ENCODE results near the gene CCR5. TPM values are rescaled to one million over a fixed set of nuclear protein-coding genes. Genes with fewer than 3 reads are reported as not detected.

CCR5 gene
- total RNA-seq, 1 experiment from 2014 or later: not detected

DNA sequence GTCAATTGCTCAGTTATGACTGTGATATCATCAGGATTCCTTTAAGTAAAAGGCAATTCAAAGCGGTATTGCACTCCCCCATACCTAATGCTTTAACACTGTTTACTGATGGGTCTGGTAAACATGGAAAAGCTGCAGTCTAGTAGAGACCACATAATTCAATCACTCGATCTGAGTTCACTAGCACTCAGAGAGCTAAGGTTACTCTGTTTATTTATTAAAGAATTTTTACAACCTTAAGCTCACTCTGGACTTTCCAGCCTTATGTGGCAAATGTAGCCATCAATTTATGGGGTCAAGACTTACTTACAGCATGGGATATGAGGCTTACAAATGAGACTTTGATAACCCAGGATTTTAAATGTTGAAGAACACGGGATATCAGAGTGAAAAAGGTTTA is 35.2 kb upstream of the CCR5 start:
- Histone ChIP-seq H3F3A (ENCODE audit: low read length, unreplicated experiment) (no peaks in the 10 kb centered on the region), H3K36me3 (ENCODE audit: low read depth, low read length) (peaks cover 4% of the 10 kb centered on the region; the same call in 1 of the 2 replicates), H3K9me2 (replicated peaks; ENCODE audit: low read length) (no peaks in the 10 kb centered on the region), H3K4me1 (ENCODE audit: insufficient read depth, low read length) (peaks cover 15% of the 10 kb centered on the region), H3K9ac (ENCODE audit: low read length) (no peak overlapping the region), H3K9me3 (ENCODE audit: low read length) (peaks cover 15% of the 10 kb centered on the region; the same call in 1 of the 2 replicates), H3K79me2 (ENCODE audit: low read length) (no peaks in the 10 kb centered on the region), H3K27me3 (ENCODE audit: low read length) (no peaks in the 10 kb centered on the region), H3K4me3 (ENCODE audit: low read length) (no peak overlapping the region), H2AFZ (ENCODE audit: low read length) (no peak overlapping the region), H3K27ac (ENCODE audit: low read length) (peak overlapping the region; percentile 33; the same call in 1 of the 2 replicates), H4K20me1 (ENCODE audit: low read length) (no peaks in the 10 kb centered on the region), H3K4me2 (ENCODE audit: low read length) (peak overlapping the region; percentile 27)
- DNase-seq (peak; percentile 33), ATAC-seq (peak; percentile 61)
- BruUV-seq (replicated peaks): no TSS peak
- CTCF ChIA-PET: interaction anchor here (0.6 kb wide), 1 partner anchor 166 kb away, joined by 3 read pairs; no protein-coding TSS in a partner anchor
- TF ChIP-seq, protein P1, sequence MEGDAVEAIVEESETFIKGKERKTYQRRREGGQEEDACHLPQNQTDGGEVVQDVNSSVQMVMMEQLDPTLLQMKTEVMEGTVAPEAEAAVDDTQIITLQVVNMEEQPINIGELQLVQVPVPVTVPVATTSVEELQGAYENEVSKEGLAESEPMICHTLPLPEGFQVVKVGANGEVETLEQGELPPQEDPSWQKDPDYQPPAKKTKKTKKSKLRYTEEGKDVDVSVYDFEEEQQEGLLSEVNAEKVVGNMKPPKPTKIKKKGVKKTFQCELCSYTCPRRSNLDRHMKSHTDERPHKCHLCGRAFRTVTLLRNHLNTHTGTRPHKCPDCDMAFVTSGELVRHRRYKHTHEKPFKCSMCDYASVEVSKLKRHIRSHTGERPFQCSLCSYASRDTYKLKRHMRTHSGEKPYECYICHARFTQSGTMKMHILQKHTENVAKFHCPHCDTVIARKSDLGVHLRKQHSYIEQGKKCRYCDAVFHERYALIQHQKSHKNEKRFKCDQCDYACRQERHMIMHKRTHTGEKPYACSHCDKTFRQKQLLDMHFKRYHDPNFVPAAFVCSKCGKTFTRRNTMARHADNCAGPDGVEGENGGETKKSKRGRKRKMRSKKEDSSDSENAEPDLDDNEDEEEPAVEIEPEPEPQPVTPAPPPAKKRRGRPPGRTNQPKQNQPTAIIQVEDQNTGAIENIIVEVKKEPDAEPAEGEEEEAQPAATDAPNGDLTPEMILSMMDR (conservative IDR thresholded peaks at IDR 0.05; ENCODE audit: low read depth, low read length): no peak
- TF ChIP-seq EZH2phosphoT487 (IDR thresholded peaks at IDR 0.05; ENCODE audit: borderline replicate concordance, low read length) (no peak), EZH2 (IDR thresholded peaks at IDR 0.05; ENCODE audit: low read length, unreplicated experiment) (no peak)
- POLR2A ChIA-PET (ENCODE audit: unreplicated experiment): interaction anchor here (0.6 to 0.7 kb wide), 2 partner anchors 51 to 676 kb away, joined by 3 to 4 read pairs; no protein-coding TSS in a partner anchor
- intact Hi-C loops (cut with micrococcal nuclease): no loop called here

DNA sequence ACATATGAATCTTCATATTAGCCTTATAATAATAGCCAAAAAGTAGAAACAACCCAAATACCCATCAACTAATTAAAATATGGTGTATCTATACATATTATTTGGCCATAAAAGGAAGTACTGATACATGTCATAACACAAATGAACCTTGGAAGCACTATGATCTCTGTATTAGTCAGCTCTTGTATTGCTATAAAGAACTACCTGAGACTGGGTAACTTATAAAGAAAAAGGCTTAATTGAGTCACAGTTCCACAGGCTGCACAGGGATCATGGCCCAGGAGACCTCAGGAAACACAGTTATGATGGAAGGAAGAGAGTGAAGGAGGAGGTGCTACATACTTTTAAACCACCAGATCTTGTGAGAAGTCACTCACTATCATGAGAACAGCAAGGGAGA is 32.8 kb upstream of the CCR5 start:
- Histone ChIP-seq H4K20me1 (ENCODE audit: low read length) (no peaks in the 10 kb centered on the region), H3K9me2 (replicated peaks; ENCODE audit: low read length) (no peaks in the 10 kb centered on the region), H2AFZ (ENCODE audit: low read length) (no peak overlapping the region), H3K9me3 (ENCODE audit: low read length) (peaks cover 15% of the 10 kb centered on the region; the same call in 1 of the 2 replicates), H3K4me3 (ENCODE audit: low read length) (no peak overlapping the region), H3K36me3 (ENCODE audit: low read depth, low read length) (peaks cover 4% of the 10 kb centered on the region; the same call in 1 of the 2 replicates), H3F3A (ENCODE audit: low read length, unreplicated experiment) (no peaks in the 10 kb centered on the region), H3K4me2 (ENCODE audit: low read length) (no peak overlapping the region), H3K79me2 (ENCODE audit: low read length) (no peaks in the 10 kb centered on the region), H3K27ac (ENCODE audit: low read length) (no peak overlapping the region), H3K4me1 (ENCODE audit: insufficient read depth, low read length) (peaks cover 15% of the 10 kb centered on the region), H3K27me3 (ENCODE audit: low read length) (no peaks in the 10 kb centered on the region), H3K9ac (ENCODE audit: low read length) (no peak overlapping the region)
- intact Hi-C loops (cut with micrococcal nuclease): no loop called here
- DNase-seq (no peak), ATAC-seq (peak; percentile 13; the same call in 1 of the 2 replicates)
- TF ChIP-seq EZH2 (IDR thresholded peaks at IDR 0.05; ENCODE audit: low read length, unreplicated experiment) (no peak), EZH2phosphoT487 (IDR thresholded peaks at IDR 0.05; ENCODE audit: borderline replicate concordance, low read length) (no peak)
- TF ChIP-seq, protein P1 (conservative IDR thresholded peaks at IDR 0.05; ENCODE audit: low read depth, low read length): no peak
- CTCF ChIA-PET: no interaction called here
- no TSS peak for BruUV-seq (replicated peaks)
- POLR2A ChIA-PET (ENCODE audit: unreplicated experiment): no interaction called here

DNA sequence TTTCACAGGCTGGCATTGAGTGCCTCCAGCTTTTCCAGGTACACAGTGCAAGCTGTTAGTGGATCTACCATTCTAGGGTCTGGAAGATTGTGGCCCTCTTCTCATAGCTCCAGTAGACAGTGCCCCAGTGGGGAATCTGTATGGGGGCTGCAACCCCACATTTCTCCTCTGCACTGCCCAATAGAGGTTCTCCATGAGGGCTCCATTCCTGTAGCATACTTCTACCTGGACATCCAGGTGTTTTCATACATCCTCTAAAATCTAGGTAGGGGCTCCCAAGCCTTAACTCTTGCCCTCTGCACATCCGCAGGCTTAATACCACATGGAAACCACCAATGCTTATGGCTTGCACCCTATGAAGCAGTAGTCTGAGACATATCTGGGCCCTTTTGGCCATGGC is 31.9 kb upstream of the CCR5 start:
- TF ChIP-seq EZH2phosphoT487 (IDR thresholded peaks at IDR 0.05; ENCODE audit: borderline replicate concordance, low read length): no peak
- TF ChIP-seq, protein P1 (conservative IDR thresholded peaks at IDR 0.05; ENCODE audit: low read depth, low read length): no peak
- TF ChIP-seq EZH2 (IDR thresholded peaks at IDR 0.05; ENCODE audit: low read length, unreplicated experiment): no peak
- no peaks in the 10 kb centered on the region for H3K9me2 ChIP-seq (replicated peaks; ENCODE audit: low read length)
- DNase-seq: no peak
- H2AFZ ChIP-seq (ENCODE audit: low read length): no peak overlapping the region
- no peak overlapping the region for H3K4me2 ChIP-seq (ENCODE audit: low read length)
- H3K9me3 ChIP-seq (ENCODE audit: low read length): peaks cover 15% of the 10 kb centered on the region; the same call in 1 of the 2 replicates
- BruUV-seq (replicated peaks): no TSS peak
- no peak overlapping the region for H3K27ac ChIP-seq (ENCODE audit: low read length)
- H3K27me3 ChIP-seq (ENCODE audit: low read length): no peaks in the 10 kb centered on the region
- no peak overlapping the region for H3K9ac ChIP-seq (ENCODE audit: low read length)
- ChIA-PET CTCF (no interaction called here), POLR2A (ENCODE audit: unreplicated experiment) (no interaction called here)
- H3K4me3 ChIP-seq (ENCODE audit: low read length): no peak overlapping the region
- no peaks in the 10 kb centered on the region for H4K20me1 ChIP-seq (ENCODE audit: low read length)
- intact Hi-C loops (cut with micrococcal nuclease): no loop called here
- no peaks in the 10 kb centered on the region for H3F3A ChIP-seq (ENCODE audit: low read length, unreplicated experiment)
- H3K4me1 ChIP-seq (ENCODE audit: insufficient read depth, low read length): peaks cover 15% of the 10 kb centered on the region
- H3K79me2 ChIP-seq (ENCODE audit: low read length): no peaks in the 10 kb centered on the region
- H3K36me3 ChIP-seq (ENCODE audit: low read depth, low read length): peaks cover 4% of the 10 kb centered on the region; the same call in 1 of the 2 replicates
- no peak for ATAC-seq
